Suprapubic skin (tissue), 3 donors: Measurements from ENCODE around the gene ZNF81.

ENCODE experiments used
- EP300 ChIP-seq: sonication (generic); formaldehyde crosslinking; IDR thresholded peaks from one replicate; pipeline ENCODE4 v1.6.1; 2017; ENCODE audit warnings: antibody characterized with exemption
- POLR2A ChIP-seq, 2 donors: fragments of 450-650 bp; IDR thresholded peaks; one replicate each; pipeline ENCODE4 v1.6.1; 2017; ENCODE audit warnings: antibody characterized with exemption in 2 of 2, mild to moderate bottlenecking in 2 of 2, moderate library complexity in 2 of 2
- TF ChIP-seq, protein P1 (sequence below), 2 donors: fragments of 200-600 bp in 1 of 2; fragments of 450-650 bp in 1 of 2; sonication (generic) in 1 of 2; IDR thresholded peaks; one replicate each; pipeline ENCODE4 v1.5.1; 2016 to 2019; ENCODE audit warnings: antibody characterized with exemption in 2 of 2, mild to moderate bottlenecking in 1 of 2, moderate library complexity in 1 of 2

DNA sequence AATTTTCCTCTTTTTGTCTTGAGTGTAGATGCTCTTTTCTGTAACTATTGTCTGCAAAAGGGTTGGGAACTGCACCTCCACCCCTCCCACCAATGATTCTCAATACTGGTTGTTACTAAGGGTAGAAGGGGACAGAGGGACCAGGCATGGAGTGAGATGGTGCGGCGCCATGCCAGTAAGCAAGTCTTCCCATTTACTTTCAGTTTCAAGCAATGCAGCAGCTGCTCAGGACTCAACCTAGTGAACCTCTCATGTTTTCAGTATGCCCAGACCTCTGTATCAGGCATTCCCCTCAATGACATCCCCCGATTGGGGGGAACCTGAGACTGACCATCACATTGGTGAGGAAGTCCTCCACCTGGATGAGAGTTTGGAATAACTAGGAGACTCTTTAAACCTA lies 41.5 kb downstream of the ZNF81 start:
- TF ChIP-seq, protein P1, sequence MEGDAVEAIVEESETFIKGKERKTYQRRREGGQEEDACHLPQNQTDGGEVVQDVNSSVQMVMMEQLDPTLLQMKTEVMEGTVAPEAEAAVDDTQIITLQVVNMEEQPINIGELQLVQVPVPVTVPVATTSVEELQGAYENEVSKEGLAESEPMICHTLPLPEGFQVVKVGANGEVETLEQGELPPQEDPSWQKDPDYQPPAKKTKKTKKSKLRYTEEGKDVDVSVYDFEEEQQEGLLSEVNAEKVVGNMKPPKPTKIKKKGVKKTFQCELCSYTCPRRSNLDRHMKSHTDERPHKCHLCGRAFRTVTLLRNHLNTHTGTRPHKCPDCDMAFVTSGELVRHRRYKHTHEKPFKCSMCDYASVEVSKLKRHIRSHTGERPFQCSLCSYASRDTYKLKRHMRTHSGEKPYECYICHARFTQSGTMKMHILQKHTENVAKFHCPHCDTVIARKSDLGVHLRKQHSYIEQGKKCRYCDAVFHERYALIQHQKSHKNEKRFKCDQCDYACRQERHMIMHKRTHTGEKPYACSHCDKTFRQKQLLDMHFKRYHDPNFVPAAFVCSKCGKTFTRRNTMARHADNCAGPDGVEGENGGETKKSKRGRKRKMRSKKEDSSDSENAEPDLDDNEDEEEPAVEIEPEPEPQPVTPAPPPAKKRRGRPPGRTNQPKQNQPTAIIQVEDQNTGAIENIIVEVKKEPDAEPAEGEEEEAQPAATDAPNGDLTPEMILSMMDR (IDR thresholded peaks at IDR 0.05), result no peak
- TF ChIP-seq EP300, result no peak
- TF ChIP-seq POLR2A (IDR thresholded peaks at IDR 0.05), result no peak
